Kidney epithelial cell (primary cell): ENCODE data around the gene HNF1A. TPM values are rescaled to one million over a fixed set of nuclear protein-coding genes. Genes with fewer than 3 reads are reported as not detected.

Source experiments
- DNase-seq: peaks from one replicate; pipeline ENCODE4 v3.0.0-alpha.2; 2010; ENCODE audit warnings: low read depth
- H3K27me3 ChIP-seq: 2 replicates; pipeline ENCODE4 v1.6.0; 2011; ENCODE audit warnings: low read length; ENCODE audit not compliant: control insufficient read depth, insufficient read depth
- H3K36me3 ChIP-seq: 2 replicates; pipeline ENCODE4 v1.5.1; 2011; ENCODE audit warnings: low read length; ENCODE audit not compliant: control insufficient read depth, insufficient read depth
- H3K4me3 ChIP-seq: 2 replicates; pipeline ENCODE4 v1.5.1; 2011; ENCODE audit warnings: low read depth, mild to moderate bottlenecking, control low read depth, low read length
- CTCF ChIP-seq: IDR thresholded peaks from 2 replicates; pipeline ENCODE4 v1.5.1; 2011; ENCODE audit warnings: mild to moderate bottlenecking, moderate library complexity, low read length, control low read depth, inconsistent platforms; ENCODE audit not compliant: insufficient read depth, poor library complexity, severe bottlenecking
- total RNA-seq: library from RNA; depleted of rRNA; stranded (reverse); fragments of >200 nt; gene quantifications from 2 replicates; pipeline ENCODE4 v1.2.3, GENCODE V29; 2015

Gene HNF1A
- total RNA-seq, 1 donor from 2014 or later, result 0.25 TPM

DNA sequence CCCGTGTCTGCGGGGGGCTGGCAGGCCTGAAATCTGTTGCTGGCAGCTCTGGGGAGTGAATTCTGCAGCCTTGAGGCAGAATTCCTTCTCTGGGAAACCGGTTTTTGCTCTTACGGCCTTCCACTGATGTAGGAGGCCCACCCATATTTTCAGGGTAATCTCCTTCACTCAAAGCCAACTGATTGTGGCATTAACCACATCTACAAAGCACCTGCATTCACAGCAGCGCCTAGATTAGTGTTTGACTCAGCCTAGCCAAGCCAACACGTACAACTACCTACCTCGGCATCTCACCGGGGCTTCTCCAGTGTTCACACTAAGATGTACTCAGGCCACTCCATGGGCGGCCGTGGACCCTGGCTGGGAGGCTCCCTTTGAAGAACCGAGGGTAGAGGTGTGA lies 22.2 kb downstream of the HNF1A start:
- no peak for TF ChIP-seq CTCF
- Histone ChIP-seq H3K4me3 (no peak overlapping the region), H3K27me3 (no peaks in the 10 kb centered on the region), H3K36me3 (no peaks in the 10 kb centered on the region)
- DNase-seq, result no peak

- no peak for DNase-seq
- TF ChIP-seq CTCF, result no peak
- Histone ChIP-seq H3K27me3 (no peaks in the 10 kb centered on the region), H3K4me3 (no peak overlapping the region), H3K36me3 (no peaks in the 10 kb centered on the region)
Observed at GRCh38 chr12:121001060-121001459, 22.7 kb downstream of the HNF1A start.

- Histone ChIP-seq H3K27me3 (no peaks in the 10 kb centered on the region), H3K4me3 (no peak overlapping the region), H3K36me3 (no peaks in the 10 kb centered on the region)
- no peak for DNase-seq
- no peak for TF ChIP-seq CTCF
Observed at GRCh38 chr12:121001841-121002483, 23.6 kb downstream of the HNF1A start.

- Histone ChIP-seq H3K4me3 (no peak overlapping the region), H3K36me3 (no peaks in the 10 kb centered on the region), H3K27me3 (no peaks in the 10 kb centered on the region)
- TF ChIP-seq CTCF, result peak; percentile 20
- no peak for DNase-seq
Observed at GRCh38 chr12:121003650-121004049, 25.3 kb downstream of the HNF1A start.

GRCh38 chr12:121004253-121004815 lies 26.0 kb downstream of the HNF1A start:
- no peak for DNase-seq
- H3K27me3 ChIP-seq, result no peaks in the 10 kb centered on the region

More at GRCh38 chr12:121004253-121004815, 26.0 kb downstream of the HNF1A start:
- H3K36me3 ChIP-seq, result no peaks in the 10 kb centered on the region
- TF ChIP-seq CTCF, result no peak
- no peak overlapping the region for H3K4me3 ChIP-seq
